Measurements from ENCODE around the gene PLPPR4. TPM values are rescaled to one million over a fixed set of nuclear protein-coding genes. Genes with fewer than 3 reads are reported as not detected.

PLPPR4 gene
- total and polyA plus RNA-seq, 4 donors = 0.02 to 0.61 (median 0.19) TPM

GRCh38 chr1:99266726-99267125 is 2.4 kb downstream of the PLPPR4 start:
- Histone ChIP-seq H3K27me3 (ENCODE audit: control insufficient read depth in 4 of 4, insufficient read depth in 4 of 4, low read length in 3 of 4) (no peaks in the 10 kb centered on the region), H3K27ac (ENCODE audit: low read depth in 1 of 2, low read length in 2 of 2) (no peak overlapping the region), H3K36me3 (ENCODE audit: control insufficient read depth in 4 of 4, insufficient read depth in 3 of 4, low read depth in 1 of 4, low read length in 3 of 4) (no peaks in the 10 kb centered on the region), H3K4me3 (ENCODE audit: low read depth in 1 of 3, low read length in 3 of 3) (no peak overlapping the region), H3K9ac (ENCODE audit: low read depth in 1 of 2, low read length in 2 of 2) (no peak overlapping the region), H3K4me1 (ENCODE audit: control insufficient read depth in 4 of 4, insufficient read depth in 4 of 4, low read length in 3 of 4) (peaks cover 3 to 12% (median 7%) of the 10 kb centered on the region in 4 donors), H3K9me3 (ENCODE audit: control insufficient read depth in 4 of 4, low read length in 3 of 4) (peaks cover 0 to 4% (median 0%) of the 10 kb centered on the region in 4 donors)
- TF ChIP-seq SP1 (IDR thresholded peaks at IDR 0.05) (no peak), ATF3 (IDR thresholded peaks at IDR 0.05) (no peak), EGR1 (IDR thresholded peaks at IDR 0.05; ENCODE audit: low read depth in 2 of 2) (no peak), HNF4A (conservative IDR thresholded peaks at IDR 0.05) (no peak), NR2F2 (IDR thresholded peaks at IDR 0.05) (no peak)
- no peak for DNase-seq (ENCODE audit: low spot score)
- WGBS = 91% methylated on average over 2 of the region's 2 CpGs

- no peak overlapping the region for H3K9ac ChIP-seq (ENCODE audit: low read depth in 1 of 2, low read length in 2 of 2)
- H3K4me1 ChIP-seq (ENCODE audit: control insufficient read depth in 4 of 4, insufficient read depth in 4 of 4, low read length in 3 of 4) = peaks cover 3 to 12% (median 7%) of the 10 kb centered on the region in 4 donors
- peaks cover 0 to 4% (median 0%) of the 10 kb centered on the region in 4 donors for H3K9me3 ChIP-seq (ENCODE audit: control insufficient read depth in 4 of 4, low read length in 3 of 4)
- TF ChIP-seq, protein P1, sequence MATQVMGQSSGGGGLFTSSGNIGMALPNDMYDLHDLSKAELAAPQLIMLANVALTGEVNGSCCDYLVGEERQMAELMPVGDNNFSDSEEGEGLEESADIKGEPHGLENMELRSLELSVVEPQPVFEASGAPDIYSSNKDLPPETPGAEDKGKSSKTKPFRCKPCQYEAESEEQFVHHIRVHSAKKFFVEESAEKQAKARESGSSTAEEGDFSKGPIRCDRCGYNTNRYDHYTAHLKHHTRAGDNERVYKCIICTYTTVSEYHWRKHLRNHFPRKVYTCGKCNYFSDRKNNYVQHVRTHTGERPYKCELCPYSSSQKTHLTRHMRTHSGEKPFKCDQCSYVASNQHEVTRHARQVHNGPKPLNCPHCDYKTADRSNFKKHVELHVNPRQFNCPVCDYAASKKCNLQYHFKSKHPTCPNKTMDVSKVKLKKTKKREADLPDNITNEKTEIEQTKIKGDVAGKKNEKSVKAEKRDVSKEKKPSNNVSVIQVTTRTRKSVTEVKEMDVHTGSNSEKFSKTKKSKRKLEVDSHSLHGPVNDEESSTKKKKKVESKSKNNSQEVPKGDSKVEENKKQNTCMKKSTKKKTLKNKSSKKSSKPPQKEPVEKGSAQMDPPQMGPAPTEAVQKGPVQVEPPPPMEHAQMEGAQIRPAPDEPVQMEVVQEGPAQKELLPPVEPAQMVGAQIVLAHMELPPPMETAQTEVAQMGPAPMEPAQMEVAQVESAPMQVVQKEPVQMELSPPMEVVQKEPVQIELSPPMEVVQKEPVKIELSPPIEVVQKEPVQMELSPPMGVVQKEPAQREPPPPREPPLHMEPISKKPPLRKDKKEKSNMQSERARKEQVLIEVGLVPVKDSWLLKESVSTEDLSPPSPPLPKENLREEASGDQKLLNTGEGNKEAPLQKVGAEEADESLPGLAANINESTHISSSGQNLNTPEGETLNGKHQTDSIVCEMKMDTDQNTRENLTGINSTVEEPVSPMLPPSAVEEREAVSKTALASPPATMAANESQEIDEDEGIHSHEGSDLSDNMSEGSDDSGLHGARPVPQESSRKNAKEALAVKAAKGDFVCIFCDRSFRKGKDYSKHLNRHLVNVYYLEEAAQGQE (IDR thresholded peaks at IDR 0.05) = no peak
- TF ChIP-seq, protein P2, sequence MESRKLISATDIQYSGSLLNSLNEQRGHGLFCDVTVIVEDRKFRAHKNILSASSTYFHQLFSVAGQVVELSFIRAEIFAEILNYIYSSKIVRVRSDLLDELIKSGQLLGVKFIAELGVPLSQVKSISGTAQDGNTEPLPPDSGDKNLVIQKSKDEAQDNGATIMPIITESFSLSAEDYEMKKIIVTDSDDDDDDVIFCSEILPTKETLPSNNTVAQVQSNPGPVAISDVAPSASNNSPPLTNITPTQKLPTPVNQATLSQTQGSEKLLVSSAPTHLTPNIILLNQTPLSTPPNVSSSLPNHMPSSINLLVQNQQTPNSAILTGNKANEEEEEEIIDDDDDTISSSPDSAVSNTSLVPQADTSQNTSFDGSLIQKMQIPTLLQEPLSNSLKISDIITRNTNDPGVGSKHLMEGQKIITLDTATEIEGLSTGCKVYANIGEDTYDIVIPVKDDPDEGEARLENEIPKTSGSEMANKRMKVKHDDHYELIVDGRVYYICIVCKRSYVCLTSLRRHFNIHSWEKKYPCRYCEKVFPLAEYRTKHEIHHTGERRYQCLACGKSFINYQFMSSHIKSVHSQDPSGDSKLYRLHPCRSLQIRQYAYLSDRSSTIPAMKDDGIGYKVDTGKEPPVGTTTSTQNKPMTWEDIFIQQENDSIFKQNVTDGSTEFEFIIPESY (IDR thresholded peaks at IDR 0.05) = no peak
- TF ChIP-seq FOXA1 (IDR thresholded peaks at IDR 0.05) (no peak), TAF1 (conservative IDR thresholded peaks at IDR 0.05) (no peak), YY1 (IDR thresholded peaks at IDR 0.05) (no peak), RAD21 (IDR thresholded peaks at IDR 0.05) (no peak), GABPA (IDR thresholded peaks at IDR 0.05 in 1 of 2, conservative IDR thresholded peaks at IDR 0.05 in 1 of 2) (no peak), FOXA2 (IDR thresholded peaks at IDR 0.05) (no peak), HNF4G (IDR thresholded peaks at IDR 0.05) (no peak), EGR1 (IDR thresholded peaks at IDR 0.05; ENCODE audit: low read depth in 2 of 2) (no peak), NR2F2 (IDR thresholded peaks at IDR 0.05) (no peak), HNF4A (conservative IDR thresholded peaks at IDR 0.05) (no peak), RXRA (IDR thresholded peaks at IDR 0.05) (no peak), JUND (IDR thresholded peaks at IDR 0.05) (no peak), ATF3 (IDR thresholded peaks at IDR 0.05) (no peak)
- TF ChIP-seq, protein P3, sequence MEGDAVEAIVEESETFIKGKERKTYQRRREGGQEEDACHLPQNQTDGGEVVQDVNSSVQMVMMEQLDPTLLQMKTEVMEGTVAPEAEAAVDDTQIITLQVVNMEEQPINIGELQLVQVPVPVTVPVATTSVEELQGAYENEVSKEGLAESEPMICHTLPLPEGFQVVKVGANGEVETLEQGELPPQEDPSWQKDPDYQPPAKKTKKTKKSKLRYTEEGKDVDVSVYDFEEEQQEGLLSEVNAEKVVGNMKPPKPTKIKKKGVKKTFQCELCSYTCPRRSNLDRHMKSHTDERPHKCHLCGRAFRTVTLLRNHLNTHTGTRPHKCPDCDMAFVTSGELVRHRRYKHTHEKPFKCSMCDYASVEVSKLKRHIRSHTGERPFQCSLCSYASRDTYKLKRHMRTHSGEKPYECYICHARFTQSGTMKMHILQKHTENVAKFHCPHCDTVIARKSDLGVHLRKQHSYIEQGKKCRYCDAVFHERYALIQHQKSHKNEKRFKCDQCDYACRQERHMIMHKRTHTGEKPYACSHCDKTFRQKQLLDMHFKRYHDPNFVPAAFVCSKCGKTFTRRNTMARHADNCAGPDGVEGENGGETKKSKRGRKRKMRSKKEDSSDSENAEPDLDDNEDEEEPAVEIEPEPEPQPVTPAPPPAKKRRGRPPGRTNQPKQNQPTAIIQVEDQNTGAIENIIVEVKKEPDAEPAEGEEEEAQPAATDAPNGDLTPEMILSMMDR (IDR thresholded peaks at IDR 0.05; ENCODE audit: low read depth, low read length, missing input control) = no peak
- TF ChIP-seq, protein P4, sequence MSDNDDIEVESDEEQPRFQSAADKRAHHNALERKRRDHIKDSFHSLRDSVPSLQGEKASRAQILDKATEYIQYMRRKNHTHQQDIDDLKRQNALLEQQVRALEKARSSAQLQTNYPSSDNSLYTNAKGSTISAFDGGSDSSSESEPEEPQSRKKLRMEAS (IDR thresholded peaks at IDR 0.05) = no peak
- no peak overlapping the region for H3K27ac ChIP-seq (ENCODE audit: low read depth in 1 of 2, low read length in 2 of 2)
- no peaks in the 10 kb centered on the region for H3K27me3 ChIP-seq (ENCODE audit: control insufficient read depth in 4 of 4, insufficient read depth in 4 of 4, low read length in 3 of 4)
- no peaks in the 10 kb centered on the region for H3K36me3 ChIP-seq (ENCODE audit: control insufficient read depth in 4 of 4, insufficient read depth in 3 of 4, low read depth in 1 of 4, low read length in 3 of 4)
- WGBS = 97% methylated on average over 1 of the region's 1 CpG
- DNase-seq (ENCODE audit: low spot score) = no peak
- H3K4me3 ChIP-seq (ENCODE audit: low read depth in 1 of 3, low read length in 3 of 3) = no peak overlapping the region
Observed at GRCh38 chr1:99268021-99268420, 3.7 kb downstream of the PLPPR4 start.

Data from liver (tissue), 9 donors.